SJCRH30 (cell line): Measurements from ENCODE around the gene ALKBH5. TPM values are rescaled to one million over a fixed set of nuclear protein-coding genes. Genes with fewer than 3 reads are reported as not detected.

ENCODE experiments used
- DNase-seq, 2 experiments: peaks; one replicate each; pipeline ENCODE4 v3.0.0-alpha.2; 2015 to 2020
- H3K27ac ChIP-seq: fragments of 250-450 bp; sonication (Bioruptor Pico); 2 replicates; pipeline ENCODE4 v1.5.1; 2020; ENCODE audit warnings: mild to moderate bottlenecking, moderate library complexity
- H3K27me3 ChIP-seq: fragments of 250-450 bp; sonication (Bioruptor Pico); 2 replicates; pipeline ENCODE4 v1.5.1; 2020; ENCODE audit warnings: mild to moderate bottlenecking, moderate library complexity
- H3K36me3 ChIP-seq: fragments of 250-450 bp; sonication (Bioruptor Pico); 2 replicates; pipeline ENCODE4 v1.5.1; 2020; ENCODE audit warnings: mild to moderate bottlenecking, moderate library complexity
- H3K4me1 ChIP-seq: fragments of 250-450 bp; sonication (Bioruptor Pico); 2 replicates; pipeline ENCODE4 v1.5.1; 2020; ENCODE audit warnings: mild to moderate bottlenecking, moderate library complexity
- H3K4me3 ChIP-seq: fragments of 250-450 bp; sonication (Bioruptor Pico); 2 replicates; pipeline ENCODE4 v1.5.1; 2020; ENCODE audit warnings: mild to moderate bottlenecking, moderate library complexity
- H3K9me3 ChIP-seq: fragments of 250-450 bp; sonication (Bioruptor Pico); replicated peaks from 2 replicates; pipeline ENCODE4 v1.5.1; 2020; ENCODE audit warnings: mild to moderate bottlenecking, moderate library complexity
- total RNA-seq: library from RNA; depleted of rRNA; stranded (reverse); fragments of >200 nt; shearing (Covaris generic); gene quantifications from 2 replicates; pipeline ENCODE4 v1.2.3, GENCODE V29; 2014

The ALKBH5 gene
- total RNA-seq, 1 experiment from 2014 or later = 297 TPM

DNA sequence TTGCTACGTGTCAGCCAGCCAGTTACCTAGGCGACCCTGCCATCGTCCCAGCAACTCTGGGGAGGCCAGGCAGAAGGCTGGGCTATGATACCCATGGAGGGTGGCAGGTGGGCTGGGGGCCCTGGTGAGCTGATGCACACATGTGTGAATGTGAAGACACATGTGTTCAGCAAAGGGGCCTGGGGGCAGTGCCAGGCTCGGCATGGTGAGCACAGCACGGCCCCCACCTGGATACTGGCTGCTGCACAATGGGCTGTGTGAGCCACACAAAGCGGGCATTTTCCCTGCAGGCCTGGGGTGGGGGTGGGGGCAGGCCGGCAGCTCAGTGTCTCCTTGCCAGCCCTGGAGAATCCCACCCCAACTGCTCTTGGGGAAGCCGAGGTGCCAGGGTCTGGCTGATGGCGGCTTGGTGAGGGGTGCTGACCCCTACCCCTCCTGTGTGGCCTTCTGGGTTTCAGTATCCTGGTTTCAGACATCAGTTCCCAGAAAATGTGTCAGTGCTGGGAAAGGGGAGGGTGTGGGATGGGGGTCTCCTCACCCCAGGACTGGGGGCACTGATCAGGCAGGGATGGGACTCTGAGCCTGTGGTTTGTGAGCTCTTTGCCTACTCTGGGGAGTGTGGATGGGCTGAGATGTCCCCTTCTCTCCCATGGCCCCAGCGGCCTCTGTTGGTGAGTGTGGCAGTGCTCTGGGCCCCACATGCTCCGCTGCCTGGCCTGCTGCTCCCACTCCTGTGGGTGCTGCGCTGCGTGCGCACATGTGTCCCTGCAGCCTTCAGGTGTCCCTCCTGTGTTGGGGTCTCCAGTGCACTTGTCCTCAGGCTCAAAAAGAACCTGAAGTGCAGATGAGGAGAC is 46.9 kb downstream of the ALKBH5 start:
- peaks cover 18% of the 10 kb centered on the region for H3K36me3 ChIP-seq
- no peak overlapping the region for H3K4me3 ChIP-seq
- peaks cover 7% of the 10 kb centered on the region; the same call in 1 of the 2 replicates for H3K4me1 ChIP-seq
- DNase-seq = no peak
- H3K9me3 ChIP-seq = no peaks in the 10 kb centered on the region
- H3K27ac ChIP-seq = no peak overlapping the region
- no peaks in the 10 kb centered on the region for H3K27me3 ChIP-seq

DNA sequence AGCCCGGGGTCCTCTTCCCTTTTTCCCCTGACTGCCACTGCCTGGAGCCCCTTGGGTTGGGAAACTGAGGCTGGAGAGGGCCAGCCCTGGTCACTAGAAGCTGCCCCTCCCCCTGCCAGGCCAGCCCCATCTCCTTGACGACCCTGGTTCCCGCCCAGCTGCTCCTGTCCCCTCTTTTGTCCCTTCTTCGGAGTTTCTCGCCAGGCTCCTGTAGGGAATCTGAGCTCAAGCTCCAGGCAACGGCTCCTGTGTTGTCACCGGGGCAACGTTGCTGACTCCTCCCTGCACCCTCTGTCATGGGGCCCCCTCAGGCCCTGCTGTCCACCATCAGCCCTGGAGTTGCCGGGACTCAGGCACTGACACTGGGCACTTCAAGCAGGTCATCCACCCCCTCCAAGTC is 47.5 kb downstream of the ALKBH5 start:
- no peaks in the 10 kb centered on the region for H3K9me3 ChIP-seq
- no peak overlapping the region for H3K4me3 ChIP-seq
- DNase-seq = no peak
- H3K27me3 ChIP-seq = no peaks in the 10 kb centered on the region
- H3K27ac ChIP-seq = no peak overlapping the region
- peaks cover 6% of the 10 kb centered on the region; the same call in 1 of the 2 replicates for H3K4me1 ChIP-seq
- peaks cover 24% of the 10 kb centered on the region for H3K36me3 ChIP-seq

DNA sequence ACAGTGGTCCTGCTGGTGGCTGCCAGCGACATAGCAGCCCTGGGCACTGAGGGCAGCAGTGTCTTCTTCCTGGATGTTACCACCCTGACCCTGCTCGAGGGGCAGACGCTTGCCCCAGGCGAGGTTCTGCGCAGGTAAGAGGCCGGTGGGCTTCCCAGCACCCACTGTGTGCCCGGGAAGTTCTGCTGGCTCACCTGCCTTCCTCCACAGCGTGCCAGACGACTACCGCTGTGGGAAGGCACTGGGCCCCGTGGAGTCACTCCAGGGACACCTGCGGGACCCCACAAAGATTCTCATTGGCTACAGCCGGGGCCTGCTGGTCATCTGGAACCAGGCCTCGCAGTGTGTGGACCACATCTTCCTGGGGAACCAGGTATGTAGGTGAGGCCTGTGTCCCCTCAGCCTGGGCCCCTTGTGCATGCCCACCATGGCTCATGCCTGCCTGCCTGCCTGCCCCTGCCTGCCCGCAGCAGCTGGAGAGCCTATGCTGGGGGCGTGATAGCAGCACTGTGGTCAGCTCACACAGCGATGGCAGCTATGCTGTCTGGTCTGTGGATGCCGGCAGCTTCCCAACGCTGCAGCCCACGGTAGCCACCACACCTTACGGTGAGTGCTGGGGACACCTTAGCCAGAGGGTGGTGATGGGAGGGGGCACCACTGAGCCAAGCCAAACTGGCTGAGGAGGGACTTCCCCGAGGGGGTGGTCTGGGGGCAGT is 50.3 kb downstream of the ALKBH5 start:
- Histone ChIP-seq H3K36me3 (peaks cover 37% of the 10 kb centered on the region), H3K27me3 (no peaks in the 10 kb centered on the region), H3K4me3 (no peak overlapping the region), H3K27ac (no peak overlapping the region), H3K9me3 (no peaks in the 10 kb centered on the region), H3K4me1 (no peaks in the 10 kb centered on the region)
- DNase-seq = no peak

DNA sequence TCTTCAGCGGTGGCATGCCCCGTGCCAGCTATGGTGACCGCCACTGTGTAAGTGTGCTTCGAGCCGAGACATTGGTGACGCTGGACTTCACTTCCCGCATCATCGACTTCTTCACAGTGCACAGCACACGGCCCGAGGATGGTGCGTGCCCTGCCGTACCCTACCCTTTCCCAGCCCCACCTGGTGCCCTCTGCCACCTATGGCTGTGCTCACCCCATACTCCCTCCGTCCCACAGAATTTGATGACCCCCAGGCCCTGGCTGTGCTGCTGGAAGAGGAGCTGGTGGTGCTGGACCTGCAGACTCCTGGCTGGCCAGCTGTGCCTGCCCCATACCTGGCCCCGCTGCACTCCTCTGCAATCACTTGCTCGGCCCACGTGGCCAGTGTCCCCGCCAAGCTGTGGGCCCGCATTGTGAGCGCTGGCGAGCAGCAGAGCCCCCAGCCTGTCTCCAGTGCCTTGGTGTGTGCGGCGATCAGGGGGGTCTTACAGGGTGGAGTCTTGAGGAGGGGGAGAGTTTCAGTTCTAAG is 51.3 kb downstream of the ALKBH5 start:
- no peak overlapping the region for H3K4me3 ChIP-seq
- H3K27me3 ChIP-seq = no peaks in the 10 kb centered on the region
- H3K4me1 ChIP-seq = no peaks in the 10 kb centered on the region
- no peaks in the 10 kb centered on the region for H3K9me3 ChIP-seq
- peaks cover 41% of the 10 kb centered on the region for H3K36me3 ChIP-seq
- DNase-seq = no peak
- H3K27ac ChIP-seq = no peak overlapping the region

DNA sequence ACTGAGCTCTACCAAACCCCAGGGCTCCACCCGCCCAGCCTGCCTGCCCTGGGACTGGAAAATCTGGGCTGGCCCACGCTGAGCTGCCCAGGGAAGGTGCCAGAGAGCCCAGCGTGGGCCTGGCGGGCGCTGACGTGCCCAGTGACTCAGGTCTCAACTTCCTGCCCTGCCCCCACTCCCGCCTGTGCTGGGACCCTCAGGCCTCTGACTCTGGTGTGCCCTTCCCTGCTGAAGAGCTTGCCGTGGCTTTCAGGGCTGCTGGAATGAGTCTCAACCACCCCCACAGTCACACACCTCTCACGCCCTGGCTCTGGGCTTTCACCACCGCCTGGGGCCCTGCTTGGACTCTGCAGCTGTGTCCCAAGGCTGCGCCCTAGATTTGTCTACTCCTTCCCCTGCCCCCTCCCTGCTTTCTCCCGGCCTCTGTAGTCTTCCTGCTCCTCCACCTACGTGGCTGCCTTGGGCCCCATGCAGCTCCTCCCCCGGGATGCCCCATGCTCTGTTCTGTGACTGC is 52.2 kb downstream of the ALKBH5 start:
- Histone ChIP-seq H3K4me3 (no peak overlapping the region), H3K27ac (no peak overlapping the region), H3K9me3 (no peaks in the 10 kb centered on the region), H3K36me3 (peaks cover 45% of the 10 kb centered on the region), H3K27me3 (no peaks in the 10 kb centered on the region), H3K4me1 (no peaks in the 10 kb centered on the region)
- DNase-seq = no peak

DNA sequence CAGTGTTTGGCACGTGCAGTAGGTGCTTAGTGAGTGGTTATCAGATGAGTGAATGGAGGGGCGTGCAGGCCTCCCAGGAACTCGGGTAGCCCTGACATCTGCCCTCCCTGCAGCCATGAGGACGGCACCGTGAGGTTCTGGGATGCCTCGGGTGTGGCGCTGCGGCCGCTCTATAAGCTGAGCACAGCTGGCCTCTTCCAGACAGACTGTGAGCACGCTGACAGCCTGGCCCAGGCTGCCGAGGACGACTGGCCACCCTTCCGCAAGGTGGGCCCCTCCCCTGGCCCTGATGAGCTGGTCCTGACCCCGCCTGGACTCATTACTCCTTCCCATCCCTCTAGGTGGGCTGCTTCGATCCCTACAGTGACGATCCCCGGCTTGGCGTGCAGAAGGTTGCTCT is 52.9 kb downstream of the ALKBH5 start:
- Histone ChIP-seq H3K27ac (no peak overlapping the region), H3K9me3 (no peaks in the 10 kb centered on the region), H3K4me3 (no peak overlapping the region), H3K36me3 (peaks cover 52% of the 10 kb centered on the region), H3K4me1 (no peaks in the 10 kb centered on the region), H3K27me3 (no peaks in the 10 kb centered on the region)
- no peak for DNase-seq

DNA sequence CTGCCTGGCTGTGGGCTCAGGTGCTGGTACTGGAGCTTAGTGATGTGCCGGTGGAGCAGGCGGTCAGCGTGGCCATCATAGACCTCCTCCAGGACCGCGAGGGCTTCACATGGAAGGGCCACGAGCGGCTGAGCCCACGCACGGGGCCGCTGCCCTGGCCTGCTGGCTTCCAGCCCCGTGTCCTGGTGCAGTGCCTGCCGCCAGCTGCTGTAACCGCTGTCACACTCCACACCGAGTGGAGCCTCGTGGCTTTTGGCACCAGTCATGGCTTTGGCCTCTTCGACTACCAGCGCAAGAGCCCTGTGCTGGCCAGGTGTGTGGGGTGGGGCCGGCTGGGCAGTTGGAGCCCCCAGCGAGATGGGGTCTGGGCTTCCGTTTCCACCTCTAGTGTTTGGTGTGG is 53.8 kb downstream of the ALKBH5 start:
- no peak overlapping the region for H3K4me3 ChIP-seq
- H3K4me1 ChIP-seq = no peaks in the 10 kb centered on the region
- no peaks in the 10 kb centered on the region for H3K27me3 ChIP-seq
- H3K9me3 ChIP-seq = no peaks in the 10 kb centered on the region
- DNase-seq = no peak
- H3K27ac ChIP-seq = no peak overlapping the region
- peaks cover 56% of the 10 kb centered on the region for H3K36me3 ChIP-seq

DNA sequence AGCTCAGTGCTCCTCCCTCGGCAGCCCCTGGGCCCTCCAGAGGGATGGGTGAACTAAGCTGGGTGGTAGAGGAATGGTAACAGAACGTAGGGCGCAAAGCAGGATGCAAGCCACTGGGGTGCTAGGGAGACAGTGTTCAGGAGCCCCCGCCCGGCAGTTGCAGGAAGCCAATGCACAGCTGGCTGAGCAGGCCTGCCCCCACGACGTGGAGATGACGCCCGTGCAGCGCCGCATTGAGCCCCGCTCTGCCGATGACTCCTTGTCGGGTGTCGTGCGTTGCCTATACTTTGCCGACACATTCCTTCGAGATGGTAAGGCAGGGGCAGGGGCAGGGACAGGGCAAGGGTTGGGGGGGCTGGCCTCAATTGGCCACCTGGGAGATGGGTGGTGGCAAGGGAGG is 54.7 kb downstream of the ALKBH5 start:
- H3K9me3 ChIP-seq = no peaks in the 10 kb centered on the region
- H3K4me1 ChIP-seq = no peaks in the 10 kb centered on the region
- peaks cover 64% of the 10 kb centered on the region for H3K36me3 ChIP-seq
- no peak overlapping the region for H3K27ac ChIP-seq
- H3K27me3 ChIP-seq = no peaks in the 10 kb centered on the region
- DNase-seq = no peak
- H3K4me3 ChIP-seq = no peak overlapping the region

DNA sequence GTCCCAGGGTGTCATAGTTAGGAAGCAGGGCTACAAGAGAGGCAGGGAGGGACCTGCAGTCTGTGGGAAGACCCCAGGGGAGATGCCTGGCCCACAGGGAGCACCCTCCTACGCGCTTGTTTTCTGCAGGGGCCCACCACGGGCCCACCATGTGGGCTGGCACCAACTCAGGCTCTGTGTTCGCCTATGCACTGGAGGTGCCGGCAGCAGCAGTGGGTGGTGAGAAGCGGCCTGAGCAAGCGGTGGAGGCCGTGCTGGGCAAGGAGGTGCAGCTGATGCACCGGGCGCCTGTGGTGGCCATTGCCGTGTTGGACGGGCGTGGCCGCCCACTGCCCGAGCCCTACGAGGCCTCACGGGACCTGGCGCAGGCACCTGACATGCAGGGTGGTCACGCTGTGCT is 56.8 kb downstream of the ALKBH5 start:
- H3K4me3 ChIP-seq = no peak overlapping the region
- H3K36me3 ChIP-seq = peaks cover 66% of the 10 kb centered on the region
- H3K27me3 ChIP-seq = no peaks in the 10 kb centered on the region
- DNase-seq = no peak
- H3K4me1 ChIP-seq = no peaks in the 10 kb centered on the region
- no peak overlapping the region for H3K27ac ChIP-seq
- H3K9me3 ChIP-seq = no peaks in the 10 kb centered on the region

DNA sequence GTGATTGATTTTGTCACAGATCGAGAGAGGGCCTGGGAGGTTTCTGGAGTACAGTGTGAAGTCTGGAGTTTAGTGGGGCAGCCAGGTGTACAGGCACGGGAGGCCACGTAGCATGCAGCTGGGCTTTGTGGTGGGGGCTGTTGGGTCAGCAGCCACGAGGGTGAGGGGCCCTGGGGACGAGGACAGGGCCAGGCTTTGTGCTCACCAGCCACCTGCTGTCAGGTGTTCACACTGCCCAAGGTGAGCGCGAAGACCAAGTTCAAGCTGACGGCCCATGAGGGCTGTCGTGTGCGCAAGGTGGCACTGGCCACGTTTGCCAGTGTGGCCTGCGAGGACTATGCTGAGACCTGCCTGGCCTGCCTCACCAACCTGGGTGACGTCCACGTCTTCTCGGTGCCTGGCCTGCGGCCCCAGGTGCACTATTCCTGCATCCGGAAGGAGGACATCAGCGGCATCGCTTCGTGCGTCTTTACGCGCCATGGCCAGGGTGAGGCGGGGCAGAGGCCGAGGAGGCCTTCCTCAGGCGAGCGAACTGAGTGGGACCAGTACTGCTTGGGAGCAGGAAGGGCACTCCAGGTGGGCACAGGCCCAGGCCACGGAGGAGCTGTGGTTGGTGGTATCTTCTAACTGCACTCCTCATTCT is 57.7 kb downstream of the ALKBH5 start:
- Histone ChIP-seq H3K27me3 (no peaks in the 10 kb centered on the region), H3K4me1 (no peaks in the 10 kb centered on the region), H3K9me3 (no peaks in the 10 kb centered on the region), H3K27ac (no peak overlapping the region), H3K36me3 (peaks cover 67% of the 10 kb centered on the region), H3K4me3 (no peak overlapping the region)
- no peak for DNase-seq

DNA sequence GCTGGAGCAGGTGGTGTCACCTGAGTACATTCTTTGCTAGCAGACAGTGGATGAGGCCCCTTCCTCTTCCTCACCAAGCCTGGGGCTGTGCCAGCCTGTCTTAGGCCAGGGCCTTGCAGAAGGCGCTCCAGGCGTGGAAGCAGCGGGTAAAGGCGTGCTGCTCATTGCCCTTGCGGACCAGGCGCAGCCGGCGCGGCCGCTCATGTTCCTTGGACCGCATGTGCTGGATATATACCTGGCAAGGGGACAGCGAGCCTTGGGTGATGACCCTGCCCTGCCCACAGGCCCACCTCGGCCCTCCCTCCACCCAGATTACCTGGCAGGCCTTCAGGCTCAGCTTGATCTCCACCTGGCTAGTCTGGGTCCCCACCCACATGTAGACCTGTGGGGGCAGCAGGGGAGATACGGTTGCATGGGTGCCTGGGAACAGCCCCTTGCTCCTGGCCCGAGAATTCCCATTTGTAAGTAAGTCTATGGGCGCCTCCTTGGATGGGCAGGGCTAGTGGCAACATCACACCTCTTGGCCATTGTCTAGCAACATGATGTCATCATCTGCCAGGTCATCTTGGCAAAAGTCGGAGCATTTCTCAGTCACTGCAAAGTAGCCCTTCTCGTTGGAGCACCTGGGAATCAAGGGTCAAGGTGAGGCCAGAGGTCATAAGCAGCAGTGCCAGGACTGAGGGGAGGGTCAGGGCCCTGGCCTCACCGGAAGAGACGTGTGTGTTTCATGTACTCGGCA is 61.6 kb downstream of the ALKBH5 start:
- Histone ChIP-seq H3K9me3 (no peaks in the 10 kb centered on the region), H3K4me1 (no peaks in the 10 kb centered on the region), H3K27me3 (no peaks in the 10 kb centered on the region), H3K4me3 (no peak overlapping the region), H3K27ac (no peak overlapping the region), H3K36me3 (peaks cover 84% of the 10 kb centered on the region)
- no peak for DNase-seq

DNA sequence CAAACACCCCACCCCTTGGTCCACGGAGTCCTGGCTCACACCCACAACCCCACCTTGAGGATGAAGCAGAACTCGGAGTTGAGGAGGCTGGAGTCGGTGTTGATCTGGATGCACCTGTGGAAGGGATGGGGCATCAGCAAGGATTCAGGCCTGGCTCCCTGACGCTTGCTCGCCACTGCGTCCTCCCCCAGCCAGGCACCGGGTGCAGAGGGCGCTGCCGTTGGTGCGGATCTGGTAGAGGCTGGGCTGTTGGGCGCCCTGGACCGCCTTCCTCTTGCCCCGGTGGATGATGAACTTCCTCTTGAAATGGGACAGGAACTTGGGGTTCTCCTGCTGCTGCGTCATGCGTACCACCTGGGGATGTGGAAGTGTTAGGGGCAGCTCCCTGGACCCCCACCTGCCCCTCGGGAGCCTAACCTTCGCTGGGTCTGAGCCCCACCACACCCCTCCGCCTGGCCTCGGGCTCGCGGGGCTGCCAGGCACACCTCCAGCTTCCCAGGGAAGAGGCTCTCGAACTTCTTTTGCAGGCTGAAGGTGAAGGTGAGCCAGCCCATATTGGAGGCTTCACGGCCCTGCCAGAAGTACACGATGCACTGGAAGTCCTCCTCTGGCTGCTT is 62.6 kb downstream of the ALKBH5 start:
- Histone ChIP-seq H3K36me3 (peaks cover 86% of the 10 kb centered on the region), H3K27me3 (no peaks in the 10 kb centered on the region), H3K4me3 (no peak overlapping the region), H3K9me3 (no peaks in the 10 kb centered on the region), H3K4me1 (no peaks in the 10 kb centered on the region), H3K27ac (no peak overlapping the region)
- no peak for DNase-seq

DNA sequence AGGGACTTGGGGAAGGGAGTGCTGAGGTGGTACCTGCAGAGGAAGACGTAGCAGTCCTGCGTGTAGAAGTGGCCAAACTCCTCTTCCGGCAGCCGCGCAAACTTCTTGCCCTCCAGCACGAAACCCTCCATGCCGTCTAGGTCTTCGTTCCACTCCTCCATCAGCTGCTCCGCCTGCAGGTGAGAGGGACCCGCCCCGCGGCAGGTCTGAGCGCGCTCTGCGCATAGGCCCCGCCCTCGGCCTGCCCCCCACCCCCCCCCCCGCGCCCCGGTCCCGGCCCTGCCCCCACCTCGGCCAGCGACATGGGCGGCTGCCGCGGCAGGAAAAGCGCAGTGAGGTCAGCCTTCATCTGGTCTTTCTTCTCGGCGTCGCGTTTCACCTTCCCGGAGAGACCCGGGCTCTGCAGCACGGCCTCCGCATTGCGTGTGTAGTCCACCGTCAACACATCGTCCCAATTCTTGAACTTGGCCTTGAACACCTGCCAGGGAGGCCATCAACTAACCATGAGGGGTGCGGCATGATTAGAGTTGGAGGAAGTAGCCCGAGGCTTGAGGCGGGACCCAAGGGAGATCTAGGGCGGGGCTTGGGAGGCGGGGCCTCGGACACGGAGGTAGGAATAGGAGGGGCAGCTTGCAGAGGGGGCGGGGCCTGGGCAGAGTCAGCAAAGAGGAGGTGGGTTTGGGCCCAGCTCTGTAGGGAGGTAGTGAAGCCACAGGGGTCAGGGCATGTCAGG is 63.4 kb downstream of the ALKBH5 start:
- Histone ChIP-seq H3K9me3 (no peaks in the 10 kb centered on the region), H3K4me3 (no peak overlapping the region), H3K4me1 (no peaks in the 10 kb centered on the region), H3K36me3 (peaks cover 86% of the 10 kb centered on the region), H3K27ac (no peak overlapping the region), H3K27me3 (no peaks in the 10 kb centered on the region)
- peak; percentile 85 to 89 for DNase-seq
